Astrocyte (in vitro differentiated cells and primary cell): ENCODE data around the gene MCCC1. TPM values are rescaled to one million over a fixed set of nuclear protein-coding genes. Genes with fewer than 3 reads are reported as not detected.

Experiments
- DNase-seq: peaks from one replicate; pipeline ENCODE4 v3.0.0-alpha.2; 2010; ENCODE audit warnings: low read depth
- FAIRE-seq: peaks from 2 replicates; lab custom pipeline; 2011; peaks lifted over from hg19 to GRCh38; lab: Jason Lieb, UNC
- H2AFZ ChIP-seq: 2 replicates; pipeline ENCODE4 v1.6.0; 2012; ENCODE audit warnings: low read depth, low read length, inconsistent platforms
- H3K27ac ChIP-seq: 2 replicates; pipeline ENCODE4 v1.5.1; 2011; ENCODE audit warnings: low read depth, low read length, inconsistent platforms
- H3K27me3 ChIP-seq: 2 replicates; pipeline ENCODE4 v1.6.0; 2011; ENCODE audit warnings: low read length, inconsistent platforms; ENCODE audit not compliant: insufficient read depth
- H3K36me3 ChIP-seq: 2 replicates; pipeline ENCODE4 v1.5.1; 2011; ENCODE audit warnings: low read length, inconsistent platforms; ENCODE audit not compliant: insufficient read depth
- H3K4me1 ChIP-seq: 2 replicates; pipeline ENCODE4 v1.5.1; 2011; ENCODE audit warnings: low read length, inconsistent platforms; ENCODE audit not compliant: insufficient read depth
- H3K4me2 ChIP-seq: 2 replicates; pipeline ENCODE4 v1.6.0; 2012; ENCODE audit warnings: low read length, inconsistent platforms
- H3K4me3 ChIP-seq: 2 replicates; pipeline ENCODE4 v1.5.1; 2011; ENCODE audit warnings: low read depth, mild to moderate bottlenecking, low read length, inconsistent platforms; ENCODE audit not compliant: insufficient read depth
- H3K79me2 ChIP-seq: 2 replicates; pipeline ENCODE4 v1.6.0; 2012; ENCODE audit warnings: mild to moderate bottlenecking, low read length, inconsistent platforms; ENCODE audit not compliant: insufficient read depth
- H3K9ac ChIP-seq: 2 replicates; pipeline ENCODE4 v1.6.0; 2012; ENCODE audit warnings: mild to moderate bottlenecking, low read length, inconsistent platforms
- H3K9me3 ChIP-seq: 2 replicates; pipeline ENCODE4 v1.5.1; 2012; ENCODE audit warnings: low read depth, mild to moderate bottlenecking, low read length, inconsistent platforms; ENCODE audit not compliant: insufficient read depth
- H4K20me1 ChIP-seq: 2 replicates; pipeline ENCODE4 v1.6.0; 2012; ENCODE audit warnings: low read length, inconsistent platforms; ENCODE audit not compliant: insufficient read depth
- H3K27ac Mint-ChIP-seq: one replicate; pipeline ENCODE4 v1.8.0; 2021; ENCODE audit warnings: mild to moderate bottlenecking, mixed read lengths; ENCODE audit not compliant: unreplicated experiment
- H3K27me3 Mint-ChIP-seq: one replicate; pipeline ENCODE4 v1.8.0; 2021; ENCODE audit warnings: low read depth, mixed read lengths; ENCODE audit not compliant: unreplicated experiment
- H3K36me3 Mint-ChIP-seq: one replicate; pipeline ENCODE4 v1.8.0; 2021; ENCODE audit warnings: low read depth, mixed read lengths; ENCODE audit not compliant: unreplicated experiment
- H3K4me1 Mint-ChIP-seq: one replicate; pipeline ENCODE4 v1.8.0; 2021; ENCODE audit warnings: low read depth, mixed read lengths; ENCODE audit not compliant: unreplicated experiment
- H3K4me3 Mint-ChIP-seq: one replicate; pipeline ENCODE4 v1.8.0; 2021; ENCODE audit warnings: mild to moderate bottlenecking, moderate library complexity, mixed read lengths; ENCODE audit not compliant: unreplicated experiment
- H3K9me3 Mint-ChIP-seq: one replicate; pipeline ENCODE4 v1.8.0; 2021; ENCODE audit warnings: mild to moderate bottlenecking, mixed read lengths; ENCODE audit not compliant: unreplicated experiment
- EZH2 ChIP-seq: IDR thresholded peaks from 2 replicates; pipeline ENCODE4 v1.6.1; 2012; ENCODE audit warnings: mild to moderate bottlenecking, low read length, inconsistent platforms; ENCODE audit not compliant: insufficient read depth
- total RNA-seq: library from RNA; stranded (reverse); gene quantifications from 2 replicates; pipeline ENCODE4 v1.2.1, GENCODE V29; 2021
- TF ChIP-seq, protein P1 (sequence below): IDR thresholded peaks from 2 replicates; pipeline ENCODE4 v1.5.1; 2011; ENCODE audit warnings: low read depth, mild to moderate bottlenecking, inconsistent platforms, low read length, moderate library complexity; ENCODE audit not compliant: insufficient read depth

Gene MCCC1
- total RNA-seq, 1 donor from 2014 or later = 13.4 TPM

DNA sequence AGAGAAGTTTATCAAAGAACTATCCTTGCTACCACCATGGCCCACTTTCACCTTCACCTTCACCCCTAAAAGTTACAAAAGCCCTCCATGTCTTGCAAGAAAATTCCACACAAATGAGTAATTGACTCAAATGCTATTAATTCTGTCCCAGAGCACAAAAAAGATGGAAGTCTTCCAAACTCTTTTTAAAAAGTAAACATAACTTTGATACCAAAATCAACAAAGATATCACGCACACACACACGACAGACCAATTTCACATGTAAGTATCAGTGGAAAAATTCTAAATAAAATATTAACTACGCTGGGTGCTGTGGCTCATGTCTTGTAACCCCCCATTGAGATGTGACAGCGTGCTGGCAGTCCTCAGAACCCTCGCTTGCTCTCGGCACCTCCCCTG, 1.1 kb upstream of the MCCC1 start:
- H3K9ac ChIP-seq = no peak overlapping the region
- no peak for DNase-seq
- TF ChIP-seq, protein P1, sequence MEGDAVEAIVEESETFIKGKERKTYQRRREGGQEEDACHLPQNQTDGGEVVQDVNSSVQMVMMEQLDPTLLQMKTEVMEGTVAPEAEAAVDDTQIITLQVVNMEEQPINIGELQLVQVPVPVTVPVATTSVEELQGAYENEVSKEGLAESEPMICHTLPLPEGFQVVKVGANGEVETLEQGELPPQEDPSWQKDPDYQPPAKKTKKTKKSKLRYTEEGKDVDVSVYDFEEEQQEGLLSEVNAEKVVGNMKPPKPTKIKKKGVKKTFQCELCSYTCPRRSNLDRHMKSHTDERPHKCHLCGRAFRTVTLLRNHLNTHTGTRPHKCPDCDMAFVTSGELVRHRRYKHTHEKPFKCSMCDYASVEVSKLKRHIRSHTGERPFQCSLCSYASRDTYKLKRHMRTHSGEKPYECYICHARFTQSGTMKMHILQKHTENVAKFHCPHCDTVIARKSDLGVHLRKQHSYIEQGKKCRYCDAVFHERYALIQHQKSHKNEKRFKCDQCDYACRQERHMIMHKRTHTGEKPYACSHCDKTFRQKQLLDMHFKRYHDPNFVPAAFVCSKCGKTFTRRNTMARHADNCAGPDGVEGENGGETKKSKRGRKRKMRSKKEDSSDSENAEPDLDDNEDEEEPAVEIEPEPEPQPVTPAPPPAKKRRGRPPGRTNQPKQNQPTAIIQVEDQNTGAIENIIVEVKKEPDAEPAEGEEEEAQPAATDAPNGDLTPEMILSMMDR = no peak
- TF ChIP-seq EZH2 = no peak
- H3K4me2 ChIP-seq = peak overlapping the region; percentile 95
- H3K27ac Mint-ChIP-seq = peak overlapping the region; percentile 31
- no peaks in the 10 kb centered on the region for H4K20me1 ChIP-seq
- no peaks in the 10 kb centered on the region for H3K27me3 ChIP-seq
- no peak overlapping the region for H3K4me3 Mint-ChIP-seq
- no peaks in the 10 kb centered on the region for H3K9me3 ChIP-seq
- no peaks in the 10 kb centered on the region for H3K36me3 Mint-ChIP-seq
- H3K4me3 ChIP-seq = no peak overlapping the region
- H3K36me3 ChIP-seq = no peaks in the 10 kb centered on the region
- H3K27me3 Mint-ChIP-seq = no peaks in the 10 kb centered on the region
- H2AFZ ChIP-seq = no peak overlapping the region
- peaks cover 9% of the 10 kb centered on the region for H3K4me1 Mint-ChIP-seq
- H3K4me1 ChIP-seq = peaks cover 8% of the 10 kb centered on the region
- H3K79me2 ChIP-seq = peaks cover 12% of the 10 kb centered on the region
- H3K27ac ChIP-seq = peak overlapping the region; percentile 43
- H3K9me3 Mint-ChIP-seq = no peaks in the 10 kb centered on the region
- no peak for FAIRE-seq

DNA sequence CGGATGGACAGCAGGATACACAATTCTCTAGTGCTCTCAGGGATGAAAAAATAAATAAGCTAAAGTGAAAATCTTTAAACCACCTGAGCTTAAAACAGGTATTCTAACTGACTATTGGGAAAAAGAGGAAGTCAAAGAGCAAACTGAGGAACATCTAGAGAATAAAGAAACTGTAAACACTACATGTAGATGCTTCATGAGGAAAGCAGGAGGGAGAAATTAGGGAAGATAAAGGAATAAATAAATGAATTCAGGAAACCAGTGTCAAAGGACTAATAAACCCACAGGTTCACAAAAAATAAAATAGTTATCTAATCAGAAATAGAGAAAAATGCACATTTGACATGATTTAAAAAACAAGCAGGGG, 525 bp upstream of the MCCC1 start:
- Histone ChIP-seq H4K20me1 (no peaks in the 10 kb centered on the region), H3K4me3 (peak overlapping the region; percentile 2), H3K4me1 (peaks cover 8% of the 10 kb centered on the region), H3K36me3 (no peaks in the 10 kb centered on the region), H3K27ac (peak overlapping the region; percentile 43), H3K9me3 (no peaks in the 10 kb centered on the region), H2AFZ (no peak overlapping the region), H3K4me2 (peak overlapping the region; percentile 95), H3K27me3 (no peaks in the 10 kb centered on the region), H3K9ac (peak overlapping the region; percentile 88), H3K79me2 (peaks cover 12% of the 10 kb centered on the region)
- Mint-ChIP-seq H3K4me1 (peaks cover 9% of the 10 kb centered on the region), H3K9me3 (no peaks in the 10 kb centered on the region), H3K27me3 (no peaks in the 10 kb centered on the region), H3K36me3 (no peaks in the 10 kb centered on the region), H3K4me3 (peak overlapping the region; percentile 95), H3K27ac (peak overlapping the region; percentile 79)
- FAIRE-seq = no peak
- no peak for DNase-seq
- TF ChIP-seq, protein P1 = no peak
- no peak for TF ChIP-seq EZH2

DNA sequence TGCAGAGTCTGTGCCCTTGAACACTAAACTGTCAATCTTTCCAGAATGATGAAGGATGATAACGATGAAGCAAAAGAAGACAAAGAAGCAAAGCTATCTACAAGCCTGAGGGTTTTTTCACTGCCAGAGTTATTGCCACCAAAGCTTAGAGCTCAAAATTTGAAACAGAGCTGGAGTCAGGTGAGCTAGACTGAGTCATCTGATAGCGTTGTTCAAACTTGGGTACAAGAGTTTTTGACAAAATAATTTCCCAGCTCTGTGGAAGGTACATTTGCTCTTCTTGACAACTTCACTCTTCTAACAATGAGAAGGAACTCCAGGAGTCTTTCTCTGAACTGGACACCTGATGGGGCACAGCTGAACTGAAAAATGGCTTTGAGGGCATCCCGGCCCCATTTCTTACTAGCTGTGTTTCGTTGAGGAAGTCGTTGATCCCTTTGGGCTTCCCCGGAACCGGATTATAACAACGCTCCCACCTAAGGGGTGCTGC, 715 bp downstream of the MCCC1 start:
- DNase-seq = no peak
- no peaks in the 10 kb centered on the region for H3K36me3 ChIP-seq
- H3K27ac Mint-ChIP-seq = no peak overlapping the region

More for the DNA sequence above, 715 bp downstream of the MCCC1 start:
- peaks cover 8% of the 10 kb centered on the region for H3K4me1 ChIP-seq
- H4K20me1 ChIP-seq = no peaks in the 10 kb centered on the region
- H2AFZ ChIP-seq = peak overlapping the region; percentile 94
- Mint-ChIP-seq H3K36me3 (no peaks in the 10 kb centered on the region), H3K4me3 (peak overlapping the region; percentile 95), H3K27me3 (no peaks in the 10 kb centered on the region), H3K9me3 (no peaks in the 10 kb centered on the region), H3K4me1 (peaks cover 9% of the 10 kb centered on the region)
- peak overlapping the region; percentile 95 for H3K4me2 ChIP-seq
- H3K79me2 ChIP-seq = peaks cover 12% of the 10 kb centered on the region
- no peaks in the 10 kb centered on the region for H3K9me3 ChIP-seq
- peak overlapping the region; percentile 88 for H3K9ac ChIP-seq
- H3K4me3 ChIP-seq = peak overlapping the region; percentile 77
- TF ChIP-seq EZH2 = no peak
- TF ChIP-seq, protein P1 = no peak
- no peak for FAIRE-seq
- H3K27ac ChIP-seq = peak overlapping the region; percentile 69
- no peaks in the 10 kb centered on the region for H3K27me3 ChIP-seq
